Measurements from ENCODE around the gene CPT1C. TPM values are rescaled to one million over a fixed set of nuclear protein-coding genes. Genes with fewer than 3 reads are reported as not detected.

Gene CPT1C
- 3.1 TPM for total RNA-seq
- long read RNA-seq, partial matches to known transcripts, result 1 of 2 reads
- long read RNA-seq, other reads (novel, unspliced or antisense), result 1 of 2 reads

DNA sequence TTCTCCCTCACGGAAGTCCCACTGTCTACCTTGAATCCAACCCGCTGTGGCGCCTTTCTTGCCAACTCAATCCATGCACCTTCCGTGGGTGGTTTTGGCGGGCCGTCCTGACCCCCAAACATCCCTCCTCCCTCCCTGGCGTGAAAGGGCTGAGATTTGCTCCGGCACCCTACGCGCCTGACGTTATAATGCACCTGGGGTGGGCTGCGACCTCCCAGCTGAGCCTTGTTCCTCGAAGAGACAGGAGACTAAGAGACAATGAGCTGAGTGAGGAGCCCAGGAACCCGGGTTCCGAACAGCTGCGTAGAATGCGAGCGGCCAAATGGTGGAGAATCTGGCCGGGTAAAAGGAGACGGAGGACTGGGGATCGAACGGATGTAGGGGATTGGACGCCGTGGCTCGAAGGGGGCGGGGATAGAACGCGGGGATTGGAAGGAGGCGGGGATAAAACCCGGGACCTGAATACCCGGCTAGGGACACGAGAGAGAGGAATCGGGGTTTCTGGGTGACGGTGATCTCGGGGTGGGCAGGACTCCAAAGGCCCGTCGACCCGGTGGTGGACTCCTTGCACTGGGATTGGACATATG lies at the start of gene CPT1C:
Gene CPT1C, plus strand, starts transcription at position 461 of the 587 bp plus-strand sequence. CDS start 1,137 bp downstream, outside the sequence.
- intact Hi-C loops (cut with DNase I), result no loop called here

DNA sequence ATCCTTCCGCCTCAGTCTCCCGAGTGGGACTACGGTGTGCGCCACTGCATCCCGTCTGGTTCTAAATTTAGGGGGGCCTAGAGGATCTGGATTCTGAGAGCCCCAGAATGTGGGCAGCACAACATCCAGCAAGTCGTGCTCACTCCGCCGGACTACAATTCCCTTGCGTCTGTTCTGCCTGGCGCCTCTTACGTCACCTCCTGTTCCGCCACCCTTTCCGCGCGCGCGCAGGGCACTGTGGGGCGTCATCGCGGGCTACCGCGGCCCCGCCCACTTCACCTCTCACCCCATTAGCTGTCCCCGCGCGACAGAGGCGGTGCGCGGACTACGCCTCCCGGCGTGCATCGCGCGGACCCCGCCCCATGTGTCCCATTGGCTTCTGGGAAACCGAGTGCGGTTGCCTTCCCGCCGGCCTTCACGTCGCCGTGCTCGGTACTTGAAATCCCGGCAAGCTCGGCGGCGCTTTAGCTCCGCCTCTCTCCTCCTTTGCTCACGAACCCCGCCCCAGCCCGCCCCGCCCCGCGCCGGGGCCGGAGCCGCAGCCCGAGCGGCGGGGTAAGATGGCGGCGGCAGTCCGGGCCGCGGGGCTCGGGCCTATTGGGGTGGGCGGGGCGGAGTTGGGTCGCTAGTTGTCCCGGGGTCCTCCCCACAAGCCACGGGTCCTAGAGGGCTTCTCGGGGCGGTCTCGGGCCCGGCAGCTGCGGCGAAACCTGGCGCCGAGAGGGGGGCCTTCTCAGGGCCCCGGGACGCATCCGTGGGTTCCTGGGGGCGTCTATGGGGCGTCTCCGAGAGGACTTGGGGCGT lies 49.0 kb upstream of the CPT1C start, which contains the start of gene SCAF1:
Gene SCAF1, plus strand, starts transcription at position 522 of the 804 bp plus-strand sequence. CDS start 2,818 bp downstream, outside the sequence.
- DNase-seq (ENCODE audit: low spot score), result peak; percentile 99
- intact Hi-C loops (cut with DNase I), result loop anchor here (2.0 kb wide), 3 partner anchors 23 to 51 kb away; partner anchors contain the start of genes BCL2L12, IRF3, PRMT1 and PRR12

More for the DNA sequence above, at the start of gene CPT1C:
- DNase-seq (ENCODE audit: low spot score), result peak; percentile 86

DNA sequence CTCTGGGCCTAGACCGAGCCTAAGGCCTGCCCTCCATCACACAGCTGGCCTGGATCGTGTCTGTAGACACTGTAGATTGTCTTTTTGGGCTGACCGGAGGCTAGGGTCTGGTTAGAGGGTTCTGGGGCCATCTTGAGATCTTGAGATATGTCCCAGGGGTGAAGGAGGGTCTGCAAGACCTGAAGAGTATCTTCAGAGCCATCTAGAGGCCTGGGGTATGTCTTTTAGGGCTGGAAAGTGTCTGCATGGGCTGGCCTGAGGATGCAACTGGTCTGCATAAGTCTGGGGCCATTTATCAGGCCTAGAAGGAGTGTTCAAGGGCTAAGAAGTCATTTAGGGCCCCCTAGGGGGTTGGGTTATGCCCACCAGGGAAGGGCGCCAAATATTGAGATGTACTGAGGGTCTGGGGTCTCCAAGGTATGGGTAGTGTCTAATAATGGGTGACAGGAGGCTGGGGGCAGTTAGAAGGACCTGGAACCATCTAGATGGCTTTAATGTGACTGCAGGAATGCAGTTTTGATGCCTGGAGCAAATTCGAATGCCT lies 48.4 kb upstream of the CPT1C start:
- intact Hi-C loops (cut with DNase I), result loop anchor here (2.0 kb wide), 1 partner anchor 22 kb away; the partner anchor contains the start of genes BCL2L12 and IRF3
- no peak for DNase-seq (ENCODE audit: low spot score)

DNA sequence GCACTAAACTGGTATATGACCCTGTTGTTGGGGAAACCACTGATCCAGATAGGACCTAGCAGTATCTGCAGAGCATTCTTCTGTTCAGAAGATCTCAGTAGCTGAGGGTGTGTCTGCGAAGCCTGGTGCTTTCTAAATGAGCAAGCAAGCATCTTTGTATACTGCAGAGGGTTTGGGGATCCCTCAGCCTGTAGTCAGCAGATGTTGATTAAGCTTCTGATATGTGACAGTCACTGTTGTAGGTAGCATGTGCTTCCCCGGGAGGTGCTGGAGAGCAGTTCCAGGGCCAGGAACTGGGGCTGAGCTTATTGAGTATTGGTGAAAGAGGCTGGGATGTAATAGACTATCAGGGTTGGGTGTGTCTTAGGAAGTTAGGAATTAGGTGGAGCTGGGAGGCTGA lies 47.5 kb upstream of the CPT1C start:
- intact Hi-C loops (cut with DNase I), result loop anchor here (2.0 kb wide), 1 partner anchor 21 kb away; the partner anchor contains the start of genes BCL2L12 and IRF3

DNA sequence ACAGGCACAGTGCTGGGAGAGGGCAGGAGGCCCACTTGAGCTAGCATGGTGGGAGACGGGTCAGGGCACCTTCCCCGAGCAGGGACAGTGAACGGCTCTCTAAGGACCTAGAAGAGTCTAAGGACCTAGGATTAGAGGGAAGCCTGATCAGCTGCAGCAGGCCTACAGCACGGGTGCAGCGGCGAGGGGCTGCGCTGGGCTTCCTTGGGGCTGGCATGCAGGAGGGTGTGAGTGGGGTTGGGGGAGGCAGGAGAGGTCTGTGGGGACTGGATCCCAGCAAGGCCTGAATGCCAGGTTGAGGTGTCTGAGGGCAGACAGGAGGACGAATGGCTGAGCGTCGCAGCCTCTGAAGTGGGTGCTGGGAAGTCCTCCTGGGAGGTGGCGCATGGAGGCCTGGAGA lies 45.3 kb upstream of the CPT1C start:
- DNase-seq (ENCODE audit: low spot score), result no peak

More for the DNA sequence above, 47.5 kb upstream of the CPT1C start:
- no peak for DNase-seq (ENCODE audit: low spot score)

DNA sequence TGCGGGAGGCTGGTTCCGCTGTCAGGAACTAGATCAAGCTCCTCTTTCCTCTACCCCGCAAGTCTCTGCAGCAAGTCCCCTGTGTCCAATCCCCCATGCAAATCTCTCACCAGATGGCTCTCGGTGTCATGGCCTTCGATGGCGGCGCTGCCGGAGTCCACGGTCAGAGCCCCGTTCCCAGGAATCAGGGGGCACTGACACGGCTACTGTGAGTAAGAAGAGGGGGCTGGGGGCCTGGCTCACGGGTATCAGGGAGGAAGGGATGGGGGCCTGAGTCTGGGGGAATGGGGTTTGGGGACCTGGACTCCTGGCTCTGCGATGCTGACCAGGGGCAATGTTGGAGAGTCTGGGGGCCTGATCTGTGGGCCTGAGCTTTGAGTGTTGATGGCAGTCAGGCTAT lies 44.9 kb upstream of the CPT1C start:
- intact Hi-C loops (cut with DNase I), result no loop called here
- no peak for DNase-seq (ENCODE audit: low spot score)

More for the DNA sequence above, 45.3 kb upstream of the CPT1C start:
- intact Hi-C loops (cut with DNase I), result no loop called here

DNA sequence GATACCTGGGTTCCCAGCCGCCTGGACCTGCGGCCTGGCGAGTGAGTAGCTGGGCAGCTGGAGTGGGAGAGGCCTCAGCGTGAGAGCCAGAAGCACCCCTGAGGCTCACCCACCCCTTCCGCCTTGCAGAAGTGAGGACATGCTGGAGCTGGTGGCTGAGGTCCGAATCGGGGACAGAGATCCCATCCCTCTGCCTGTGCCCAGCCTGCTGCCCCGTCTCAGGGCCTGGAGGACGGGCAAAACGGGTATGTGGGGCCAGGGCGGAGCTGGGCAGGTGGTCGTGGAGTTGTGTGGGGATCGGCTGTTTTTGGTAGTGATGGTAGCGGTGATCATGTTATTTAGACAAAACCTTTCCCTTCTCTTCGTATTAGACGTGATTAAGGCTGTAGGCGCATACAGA lies 44.3 kb upstream of the CPT1C start:
- intact Hi-C loops (cut with DNase I), result no loop called here
- no peak for DNase-seq (ENCODE audit: low spot score)

DNA sequence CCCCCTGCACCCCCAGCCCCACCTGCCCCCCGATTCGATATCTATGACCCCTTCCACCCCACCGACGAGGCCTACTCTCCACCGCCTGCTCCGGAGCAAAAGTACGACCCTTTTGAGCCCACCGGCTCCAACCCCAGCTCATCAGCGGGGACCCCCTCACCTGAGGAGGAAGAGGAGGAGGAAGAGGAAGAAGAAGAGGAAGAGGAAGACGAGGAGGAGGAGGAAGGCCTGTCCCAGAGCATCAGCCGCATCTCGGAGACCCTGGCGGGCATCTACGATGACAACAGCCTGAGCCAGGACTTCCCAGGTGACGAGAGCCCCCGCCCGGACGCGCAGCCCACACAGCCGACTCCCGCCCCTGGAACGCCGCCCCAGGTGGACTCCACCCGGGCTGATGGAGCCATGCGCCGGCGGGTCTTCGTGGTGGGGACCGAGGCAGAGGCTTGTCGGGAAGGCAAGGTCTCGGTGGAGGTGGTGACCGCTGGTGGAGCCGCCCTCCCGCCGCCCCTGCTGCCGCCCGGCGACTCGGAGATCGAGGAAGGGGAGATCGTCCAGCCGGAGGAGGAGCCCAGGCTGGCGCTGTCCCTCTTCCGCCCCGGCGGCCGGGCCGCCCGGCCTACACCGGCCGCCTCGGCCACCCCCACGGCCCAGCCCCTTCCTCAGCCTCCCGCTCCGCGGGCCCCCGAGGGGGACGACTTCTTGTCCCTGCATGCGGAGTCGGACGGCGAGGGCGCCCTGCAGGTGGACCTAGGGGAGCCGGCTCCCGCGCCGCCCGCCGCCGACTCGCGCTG lies 39.7 kb upstream of the CPT1C start:
- no peak for DNase-seq (ENCODE audit: low spot score)
- intact Hi-C loops (cut with DNase I), result no loop called here

DNA sequence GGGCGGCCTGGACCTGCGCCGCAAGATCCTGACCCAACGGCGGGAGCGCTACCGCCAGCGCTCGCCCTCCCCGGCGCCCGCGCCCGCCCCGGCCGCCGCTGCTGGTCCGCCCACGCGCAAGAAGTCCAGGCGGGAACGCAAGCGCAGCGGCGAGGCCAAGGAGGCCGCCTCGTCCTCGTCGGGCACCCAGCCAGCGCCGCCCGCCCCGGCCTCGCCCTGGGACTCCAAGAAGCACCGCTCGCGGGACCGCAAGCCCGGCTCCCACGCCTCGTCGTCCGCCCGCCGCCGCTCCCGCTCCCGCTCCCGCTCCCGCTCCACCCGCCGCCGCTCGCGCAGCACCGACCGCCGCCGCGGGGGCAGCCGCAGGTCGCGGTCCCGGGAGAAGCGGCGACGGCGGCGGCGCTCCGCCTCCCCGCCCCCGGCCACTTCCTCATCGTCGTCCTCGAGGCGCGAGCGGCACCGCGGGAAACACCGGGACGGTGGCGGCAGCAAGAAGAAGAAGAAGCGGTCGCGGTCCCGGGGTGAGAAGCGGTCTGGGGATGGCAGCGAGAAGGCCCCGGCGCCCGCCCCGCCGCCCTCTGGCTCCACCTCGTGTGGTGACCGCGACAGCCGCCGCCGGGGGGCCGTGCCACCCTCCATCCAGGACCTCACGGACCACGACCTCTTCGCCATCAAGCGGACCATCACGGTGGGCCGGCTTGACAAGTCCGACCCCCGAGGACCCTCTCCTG lies 38.9 kb upstream of the CPT1C start:
- no peak for DNase-seq (ENCODE audit: low spot score)
- intact Hi-C loops (cut with DNase I), result no loop called here

DNA sequence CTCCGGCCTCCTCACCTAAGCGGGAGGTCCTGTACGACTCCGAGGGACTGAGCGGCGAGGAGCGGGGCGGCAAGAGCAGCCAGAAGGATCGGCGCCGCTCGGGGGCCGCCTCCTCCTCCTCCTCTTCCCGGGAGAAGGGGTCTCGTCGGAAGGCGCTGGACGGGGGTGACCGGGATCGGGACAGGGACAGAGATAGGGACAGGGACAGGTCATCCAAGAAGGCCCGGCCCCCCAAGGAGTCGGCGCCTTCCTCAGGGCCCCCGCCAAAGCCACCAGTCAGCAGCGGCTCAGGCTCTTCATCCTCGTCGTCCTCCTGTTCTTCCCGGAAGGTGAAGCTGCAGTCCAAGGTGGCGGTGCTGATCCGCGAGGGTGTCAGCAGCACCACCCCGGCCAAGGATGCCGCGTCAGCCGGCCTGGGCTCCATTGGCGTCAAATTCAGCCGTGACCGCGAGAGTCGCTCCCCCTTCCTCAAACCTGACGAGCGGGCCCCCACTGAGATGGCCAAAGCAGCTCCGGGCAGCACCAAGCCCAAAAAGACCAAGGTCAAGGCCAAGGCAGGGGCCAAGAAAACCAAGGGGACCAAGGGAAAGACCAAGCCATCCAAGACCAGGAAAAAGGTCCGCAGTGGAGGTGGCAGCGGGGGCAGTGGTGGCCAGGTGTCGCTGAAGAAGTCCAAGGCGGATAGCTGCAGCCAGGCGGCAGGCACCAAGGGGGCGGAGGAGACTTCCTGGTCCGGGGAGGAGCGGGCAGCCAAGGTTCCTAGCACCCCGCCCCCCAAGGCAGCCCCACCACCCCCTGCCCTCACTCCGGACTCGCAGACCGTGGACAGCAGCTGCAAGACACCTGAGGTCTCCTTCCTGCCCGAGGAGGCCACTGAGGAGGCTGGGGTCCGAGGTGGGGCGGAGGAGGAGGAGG lies 38.1 kb upstream of the CPT1C start:
- intact Hi-C loops (cut with DNase I), result no loop called here
- DNase-seq (ENCODE audit: low spot score), result no peak

DNA sequence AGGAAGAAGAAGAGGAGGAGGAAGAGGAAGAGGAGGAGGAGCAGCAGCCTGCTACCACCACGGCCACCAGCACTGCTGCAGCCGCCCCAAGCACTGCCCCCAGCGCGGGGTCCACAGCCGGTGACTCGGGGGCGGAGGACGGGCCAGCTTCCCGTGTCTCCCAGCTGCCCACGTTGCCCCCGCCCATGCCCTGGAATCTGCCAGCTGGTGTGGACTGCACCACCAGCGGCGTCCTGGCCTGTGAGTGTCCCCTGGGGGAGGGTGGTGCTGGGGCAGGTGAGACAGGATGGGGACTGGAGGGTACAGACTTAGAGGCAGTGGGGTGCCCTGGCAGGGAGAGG lies 37.5 kb upstream of the CPT1C start:
- no peak for DNase-seq (ENCODE audit: low spot score)
- intact Hi-C loops (cut with DNase I), result no loop called here

DNA sequence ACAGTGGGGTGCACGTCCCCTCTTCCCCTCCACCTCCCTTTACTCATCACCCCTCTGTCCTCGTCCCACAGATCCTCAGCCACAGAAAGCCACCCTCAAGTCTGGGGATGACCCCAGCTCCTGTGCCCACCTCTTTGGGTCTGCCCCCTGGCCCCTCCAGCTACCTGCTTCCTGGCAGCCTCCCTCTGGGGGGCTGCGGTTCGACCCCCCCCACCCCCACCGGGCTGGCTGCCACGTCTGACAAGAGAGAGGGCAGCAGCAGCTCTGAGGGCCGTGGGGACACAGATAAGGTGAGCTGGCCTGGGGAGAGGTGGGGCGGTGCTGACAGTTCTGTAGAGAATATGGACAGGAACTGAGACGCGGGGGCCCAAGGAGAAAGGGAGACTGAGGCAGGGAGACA lies 36.3 kb upstream of the CPT1C start:
- no peak for DNase-seq (ENCODE audit: low spot score)
- intact Hi-C loops (cut with DNase I), result no loop called here

DNA sequence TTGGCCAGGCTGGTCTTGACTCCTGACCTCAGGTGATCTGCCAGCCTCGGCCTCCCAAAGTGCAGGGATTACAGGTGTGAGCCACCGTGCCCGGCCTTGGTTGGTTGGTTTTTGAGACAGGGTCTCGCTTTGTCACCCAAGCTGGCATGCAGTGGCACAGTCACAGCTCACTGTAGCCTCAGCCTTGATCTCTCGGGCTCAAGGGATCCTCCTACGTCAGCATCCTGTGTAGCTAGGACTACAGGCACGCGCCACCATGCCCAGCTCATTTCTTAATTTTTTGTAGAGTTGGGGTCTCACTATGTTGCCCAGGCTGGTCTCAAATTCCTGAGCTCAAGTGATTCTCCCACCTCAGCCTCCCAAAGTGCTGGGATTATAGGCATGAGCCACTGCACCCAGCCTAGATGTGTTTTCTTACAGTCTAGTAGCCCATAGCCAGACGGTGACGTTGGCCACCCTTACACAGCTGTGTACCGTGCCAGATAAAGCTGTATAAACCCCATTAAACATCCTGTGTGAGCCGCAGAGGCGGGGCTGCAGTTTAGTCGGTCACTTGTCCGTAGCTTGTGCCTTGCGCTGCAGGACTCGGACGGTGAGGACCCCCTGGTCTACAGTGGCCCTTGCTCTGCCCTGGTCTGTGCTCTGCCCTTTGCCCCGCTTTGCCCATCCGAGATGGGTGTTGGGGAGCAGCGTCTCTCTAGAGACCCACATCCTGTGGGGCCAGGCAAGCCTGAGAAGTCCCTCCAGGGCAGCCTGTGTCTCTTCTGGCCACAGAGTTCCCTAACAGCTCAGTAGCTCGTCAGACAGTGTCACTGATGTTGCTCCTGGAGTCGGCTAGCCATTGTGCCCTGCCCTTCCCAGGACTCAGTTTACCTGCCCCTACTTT lies 35.1 kb upstream of the CPT1C start:
- DNase-seq (ENCODE audit: low spot score), result no peak
- intact Hi-C loops (cut with DNase I), result no loop called here

DNA sequence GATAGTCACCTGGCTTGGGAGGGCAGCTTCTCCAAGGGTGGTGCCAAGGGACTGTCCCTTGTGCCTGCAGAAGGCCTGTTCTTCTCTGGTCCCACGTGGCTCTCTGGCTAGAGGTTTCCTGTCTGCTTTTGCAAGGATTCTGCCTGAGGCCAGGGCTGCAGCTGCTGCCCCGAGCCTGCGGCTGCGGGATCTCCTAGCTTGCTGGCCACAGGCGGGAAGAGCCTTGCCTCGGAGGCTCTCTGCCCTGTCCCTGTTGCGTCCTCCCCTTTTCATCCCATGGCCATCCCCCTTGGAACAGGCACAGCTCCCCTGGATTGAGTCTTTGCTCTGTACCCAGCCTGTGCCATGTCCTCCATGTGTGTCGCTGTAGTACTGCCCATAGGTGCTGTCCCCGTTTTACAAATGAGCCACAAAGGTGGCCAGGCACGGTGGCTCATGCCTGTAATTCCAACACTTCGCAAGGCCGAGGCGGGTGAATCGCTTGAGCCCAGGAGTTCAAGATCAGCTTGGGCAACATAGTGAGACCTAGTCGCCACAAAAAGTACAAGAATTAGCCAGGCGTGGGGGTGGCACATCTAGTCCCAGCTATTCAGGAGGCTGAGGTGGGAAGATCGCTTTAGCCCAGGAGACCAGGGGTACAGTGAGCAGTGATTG lies 34.3 kb upstream of the CPT1C start:
- DNase-seq (ENCODE audit: low spot score), result no peak
- intact Hi-C loops (cut with DNase I), result no loop called here

DNA sequence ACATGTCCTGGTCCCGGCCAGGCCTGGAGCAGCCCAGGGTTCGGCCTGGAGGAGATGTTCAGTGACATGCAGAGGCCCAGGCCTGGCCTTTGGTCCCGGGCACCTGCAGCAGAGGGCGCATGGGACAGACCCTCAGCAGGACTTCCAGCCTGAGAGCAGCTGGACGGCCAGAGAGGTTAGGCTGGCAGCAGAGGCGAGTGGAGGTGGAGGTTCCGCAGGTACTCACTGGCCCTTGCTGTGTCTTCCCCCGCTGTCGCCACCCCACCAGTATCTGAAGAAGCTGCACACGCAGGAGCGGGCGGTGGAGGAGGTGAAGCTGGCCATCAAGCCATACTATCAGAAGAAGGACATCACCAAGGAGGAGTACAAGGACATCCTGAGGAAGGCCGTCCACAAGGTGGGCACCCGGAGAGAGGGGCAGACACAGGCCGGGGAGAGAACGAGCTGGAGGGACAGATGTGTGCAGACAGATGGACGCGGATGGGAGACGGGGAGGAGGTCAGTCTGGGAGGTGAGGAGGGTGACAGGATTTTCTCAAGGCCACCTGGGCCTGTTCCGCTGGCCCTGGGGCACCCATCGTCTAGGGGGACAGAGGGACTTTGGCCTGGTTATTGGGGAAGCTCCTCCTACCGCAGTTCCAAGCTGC lies 33.3 kb upstream of the CPT1C start:
- DNase-seq (ENCODE audit: low spot score), result no peak
- intact Hi-C loops (cut with DNase I), result no loop called here

DNA sequence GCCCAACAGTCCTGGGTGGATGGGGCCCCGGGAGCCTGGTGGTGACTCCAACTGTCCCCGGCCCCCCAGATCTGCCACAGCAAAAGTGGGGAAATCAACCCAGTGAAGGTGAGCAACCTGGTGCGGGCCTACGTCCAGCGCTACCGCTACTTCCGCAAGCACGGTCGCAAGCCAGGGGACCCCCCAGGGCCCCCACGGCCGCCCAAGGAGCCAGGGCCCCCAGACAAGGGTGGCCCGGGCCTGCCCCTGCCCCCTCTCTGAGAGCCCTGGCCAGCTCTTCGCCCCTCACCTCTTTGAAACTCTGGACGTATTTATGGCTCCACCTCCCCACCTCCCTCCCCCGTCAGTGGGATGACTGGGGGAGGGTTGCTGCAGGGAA lies 32.8 kb upstream of the CPT1C start:
- DNase-seq (ENCODE audit: low spot score), result no peak

More for the DNA sequence above, 32.8 kb upstream of the CPT1C start:
- intact Hi-C loops (cut with DNase I), result no loop called here

All from cardiac septum (tissue), 1 donor.